NB4 (cell line): Measurements from ENCODE around the gene SECISBP2L.

Source experiments
- DNase-seq: peaks from one replicate; pipeline ENCODE4 v3.0.0; 2010; ENCODE audit warnings: low read depth
- H3K4me3 ChIP-seq: one replicate; pipeline ENCODE4 v1.5.1; 2011; ENCODE audit warnings: mild to moderate bottlenecking, low read depth, low read length, moderate library complexity
- CTCF ChIP-seq: IDR thresholded peaks from one replicate; pipeline ENCODE4 v1.5.1; 2012; ENCODE audit warnings: low read depth, low read length
- MYC ChIP-seq: IDR thresholded peaks from 2 replicates; pipeline ENCODE4 v1.6.1; 2011; ENCODE audit warnings: low read depth, low read length
- POLR2A ChIP-seq: IDR thresholded peaks from 2 replicates; pipeline ENCODE4 v1.6.1; 2011; ENCODE audit warnings: mild to moderate bottlenecking; ENCODE audit not compliant: insufficient read length; ENCODE audit errors: extremely low read depth
- TF ChIP-seq, protein P1 (sequence below): IDR thresholded peaks from 2 replicates; pipeline ENCODE4 v1.6.1; 2011; ENCODE audit warnings: low read depth, low read length

The SECISBP2L gene, protein sequence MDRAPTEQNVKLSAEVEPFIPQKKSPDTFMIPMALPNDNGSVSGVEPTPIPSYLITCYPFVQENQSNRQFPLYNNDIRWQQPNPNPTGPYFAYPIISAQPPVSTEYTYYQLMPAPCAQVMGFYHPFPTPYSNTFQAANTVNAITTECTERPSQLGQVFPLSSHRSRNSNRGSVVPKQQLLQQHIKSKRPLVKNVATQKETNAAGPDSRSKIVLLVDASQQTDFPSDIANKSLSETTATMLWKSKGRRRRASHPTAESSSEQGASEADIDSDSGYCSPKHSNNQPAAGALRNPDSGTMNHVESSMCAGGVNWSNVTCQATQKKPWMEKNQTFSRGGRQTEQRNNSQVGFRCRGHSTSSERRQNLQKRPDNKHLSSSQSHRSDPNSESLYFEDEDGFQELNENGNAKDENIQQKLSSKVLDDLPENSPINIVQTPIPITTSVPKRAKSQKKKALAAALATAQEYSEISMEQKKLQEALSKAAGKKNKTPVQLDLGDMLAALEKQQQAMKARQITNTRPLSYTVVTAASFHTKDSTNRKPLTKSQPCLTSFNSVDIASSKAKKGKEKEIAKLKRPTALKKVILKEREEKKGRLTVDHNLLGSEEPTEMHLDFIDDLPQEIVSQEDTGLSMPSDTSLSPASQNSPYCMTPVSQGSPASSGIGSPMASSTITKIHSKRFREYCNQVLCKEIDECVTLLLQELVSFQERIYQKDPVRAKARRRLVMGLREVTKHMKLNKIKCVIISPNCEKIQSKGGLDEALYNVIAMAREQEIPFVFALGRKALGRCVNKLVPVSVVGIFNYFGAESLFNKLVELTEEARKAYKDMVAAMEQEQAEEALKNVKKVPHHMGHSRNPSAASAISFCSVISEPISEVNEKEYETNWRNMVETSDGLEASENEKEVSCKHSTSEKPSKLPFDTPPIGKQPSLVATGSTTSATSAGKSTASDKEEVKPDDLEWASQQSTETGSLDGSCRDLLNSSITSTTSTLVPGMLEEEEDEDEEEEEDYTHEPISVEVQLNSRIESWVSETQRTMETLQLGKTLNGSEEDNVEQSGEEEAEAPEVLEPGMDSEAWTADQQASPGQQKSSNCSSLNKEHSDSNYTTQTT

DNA sequence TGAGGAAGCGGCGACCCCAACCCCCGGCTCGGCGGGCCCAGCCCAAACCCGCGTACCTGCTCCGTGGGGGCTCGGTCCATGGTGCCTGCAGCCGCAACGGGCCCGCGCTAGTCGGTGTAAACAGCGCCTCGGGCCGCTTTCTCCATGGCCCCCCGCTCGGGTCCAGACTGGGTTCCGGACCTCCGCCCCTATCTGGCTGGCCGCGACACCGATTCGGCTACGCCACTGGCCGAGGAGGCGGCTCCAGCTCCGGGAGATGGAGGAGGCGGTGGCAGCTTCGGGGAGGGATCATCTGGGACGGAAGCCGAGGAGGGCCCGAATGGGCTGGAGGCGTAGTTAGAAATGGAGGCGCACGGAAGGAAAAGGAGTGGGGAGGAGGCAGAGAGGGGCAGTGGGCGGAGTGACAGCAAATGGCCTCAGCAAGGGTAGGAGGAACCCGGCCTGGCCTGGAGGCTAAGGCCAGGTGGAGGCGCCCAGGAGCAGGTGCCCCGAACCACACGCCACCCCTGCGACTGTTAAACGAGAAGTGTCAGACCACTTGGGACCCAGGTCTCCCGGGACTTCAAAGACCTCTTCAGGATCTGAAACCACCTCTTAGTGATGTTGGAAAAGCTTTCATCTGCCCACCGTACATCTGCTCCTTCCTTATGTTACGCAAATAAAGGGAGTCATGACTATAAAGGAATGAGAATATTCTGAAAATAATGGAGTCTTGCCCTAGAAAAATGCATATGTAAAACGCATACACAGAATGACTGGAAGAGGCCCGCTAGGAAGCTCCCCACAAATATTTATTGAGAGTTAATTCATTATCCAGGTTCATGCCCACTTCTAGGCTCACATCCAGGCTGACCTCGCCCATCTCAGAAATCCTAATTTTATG lies at the start of gene SECISBP2L:
SECISBP2L (minus strand) TSS at position 227 of the 883 bp plus-strand sequence; CDS start at position 80, 147 bp downstream.
- peak within 1 kb of the TSS; percentile 78 for H3K4me3 ChIP-seq
- DNase-seq = peak; percentile 96
- TF ChIP-seq MYC = peak; percentile 65
- peak; percentile 38 for TF ChIP-seq CTCF
- TF ChIP-seq, protein P1, sequence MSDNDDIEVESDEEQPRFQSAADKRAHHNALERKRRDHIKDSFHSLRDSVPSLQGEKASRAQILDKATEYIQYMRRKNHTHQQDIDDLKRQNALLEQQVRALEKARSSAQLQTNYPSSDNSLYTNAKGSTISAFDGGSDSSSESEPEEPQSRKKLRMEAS = peak; percentile 81
- peak; percentile 60 for TF ChIP-seq POLR2A

DNA sequence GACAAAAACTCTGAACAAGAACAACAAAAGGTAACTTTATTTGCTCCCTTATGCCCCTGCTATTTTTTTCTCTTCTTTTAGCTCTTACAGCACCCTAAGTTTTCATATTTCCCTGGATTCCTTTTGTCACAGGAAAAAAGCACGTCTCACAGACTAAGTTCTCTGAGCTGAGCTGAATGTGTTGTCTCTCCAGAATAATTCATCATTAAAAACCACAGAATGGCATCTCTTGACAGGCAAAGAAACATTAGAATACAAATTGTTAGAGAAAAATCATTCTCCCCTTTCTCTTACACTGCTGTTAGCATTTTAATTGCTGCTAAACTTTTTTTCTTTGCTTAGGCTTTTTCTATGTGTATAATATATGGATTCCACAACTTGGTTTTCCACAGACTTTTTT lies 48.7 kb upstream of the SECISBP2L start:
- TF ChIP-seq, protein P1 = no peak
- TF ChIP-seq MYC (no peak), POLR2A (no peak), CTCF (no peak)
- DNase-seq = no peak
- no peak overlapping the region for H3K4me3 ChIP-seq

DNA sequence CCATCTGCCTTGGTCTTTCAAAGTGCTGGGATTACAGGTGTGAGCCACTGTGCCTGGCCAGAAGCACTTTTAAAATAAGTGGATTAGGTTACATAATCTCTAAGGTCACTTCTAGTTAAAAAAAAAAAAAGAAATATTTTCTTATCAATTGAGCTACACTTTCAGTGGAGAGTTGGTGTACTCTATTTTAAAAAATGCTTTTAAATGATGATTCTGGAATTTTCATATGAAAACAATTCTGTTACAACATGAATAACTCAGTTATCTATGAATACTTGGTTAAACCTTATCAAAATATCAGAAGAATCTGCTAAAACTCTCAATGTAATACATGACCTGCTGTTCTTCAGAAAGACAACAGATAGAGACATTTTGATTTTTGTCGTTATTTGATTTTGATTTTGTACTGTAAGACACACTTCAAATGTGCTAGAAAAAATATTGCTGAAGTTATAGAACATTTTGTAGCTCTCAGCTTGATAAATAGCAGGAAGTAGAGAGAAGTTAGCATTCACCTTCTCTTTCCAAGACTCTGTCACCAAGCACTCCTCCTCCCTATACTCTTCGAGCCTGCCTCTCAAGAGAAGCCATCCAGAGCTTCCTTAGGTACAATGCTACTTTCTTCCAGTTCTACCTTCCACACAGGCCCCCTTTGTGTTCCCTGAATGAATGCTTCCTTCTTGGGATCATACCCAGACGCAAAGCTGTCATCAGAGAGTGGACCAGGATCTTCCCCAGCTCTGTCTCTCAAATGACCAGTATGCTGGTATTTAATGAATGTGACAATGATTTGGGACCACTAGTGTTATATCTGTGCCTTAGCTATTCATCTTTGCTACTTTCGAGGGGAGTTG lies 47.2 kb upstream of the SECISBP2L start:
- TF ChIP-seq, protein P1 = no peak
- TF ChIP-seq MYC (no peak), POLR2A (no peak), CTCF (no peak)
- DNase-seq = no peak
- H3K4me3 ChIP-seq = no peak overlapping the region

DNA sequence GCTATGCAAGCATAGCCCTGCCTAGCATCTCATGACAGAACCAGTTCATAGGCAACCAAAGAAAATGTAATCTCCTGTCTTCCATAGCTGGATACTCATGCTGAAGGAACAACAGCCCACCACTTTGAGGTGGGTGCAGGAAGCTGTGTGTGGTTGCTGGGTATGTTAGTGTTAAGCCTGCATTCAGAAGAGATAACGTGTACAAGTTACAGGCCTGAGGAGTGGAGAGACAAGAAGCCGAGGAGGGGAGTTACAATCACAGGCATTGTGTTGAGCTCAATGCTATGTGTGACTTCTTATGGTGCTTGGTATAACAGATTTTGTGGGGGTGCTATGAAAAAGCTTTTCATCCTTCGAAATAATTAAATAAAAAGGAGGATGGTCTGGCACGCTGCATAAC lies 42.8 kb upstream of the SECISBP2L start:
- no peak for TF ChIP-seq MYC
- no peak for TF ChIP-seq POLR2A
- TF ChIP-seq, protein P1 = no peak
- no peak for TF ChIP-seq CTCF
- no peak overlapping the region for H3K4me3 ChIP-seq
- DNase-seq = no peak
